NCI-H2196 (cell line): ENCODE measurements around the gene KRTAP1-4.
"Not testable (repeated sequence)": the region's sequence is repeated elsewhere in the genome, so short reads cannot be mapped to it uniquely, and the experiment has no call there.

Experiments used
- DNase-seq: peaks from one replicate; lab custom pipeline; 2025; ENCODE audit not compliant: unreplicated experiment; lab: John Stamatoyannopoulos, UW

KRTAP1-4 gene

GRCh38 chr17:41048441-41048840, 18.4 kb upstream of the KRTAP1-4 start:
- no peak for DNase-seq

- not testable (repeated sequence) for DNase-seq
These were observed 16.9 kb upstream of the KRTAP1-4 start, which contains the start of gene KRTAP2-1 for GRCh38 chr17:41046735-41047465. TSS of gene KRTAP2-1 (minus strand) at chr17:41047316. CDS start at chr17:41047267, 49 bp downstream.

- DNase-seq: no peak
These were observed 13.0 kb upstream of the KRTAP1-4 start for GRCh38 chr17:41042953-41043352.

GRCh38 chr17:41040783-41041571, 11.0 kb upstream of the KRTAP1-4 start, which contains the start of gene KRTAP1-1:
TSS of gene KRTAP1-1 (minus strand) at chr17:41041450. CDS start at chr17:41041397, 53 bp downstream.
- DNase-seq: peak; percentile 38

GRCh38 chr17:41037853-41038350, 7.9 kb upstream of the KRTAP1-4 start:
- DNase-seq: no peak

GRCh38 chr17:41034346-41034935, 4.4 kb upstream of the KRTAP1-4 start, which contains the start of gene KRTAP1-3:
TSS of gene KRTAP1-3 (minus strand) at chr17:41034874. CDS start at chr17:41034821, 53 bp downstream.
- peak; percentile 36 for DNase-seq

GRCh38 chr17:41026715-41027471, 3.1 kb downstream of the KRTAP1-4 start, which contains the start of gene KRTAP1-5:
TSS of gene KRTAP1-5 (minus strand) at chr17:41027208. CDS start at chr17:41027155, 53 bp downstream.
- peak; percentile 42 for DNase-seq

GRCh38 chr17:41024697-41025096, 5.3 kb downstream of the KRTAP1-4 start:
- DNase-seq: no peak

GRCh38 chr17:41020336-41020735, 9.7 kb downstream of the KRTAP1-4 start:
- no peak for DNase-seq

GRCh38 chr17:41019415-41019814, 10.6 kb downstream of the KRTAP1-4 start:
- DNase-seq: no peak

- no peak for DNase-seq
These were observed 11.5 kb downstream of the KRTAP1-4 start for GRCh38 chr17:41018541-41018940.

GRCh38 chr17:41016578-41017215, 13.3 kb downstream of the KRTAP1-4 start:
- DNase-seq: no peak

GRCh38 chr17:41015454-41015853, 14.5 kb downstream of the KRTAP1-4 start:
- DNase-seq: no peak

GRCh38 chr17:41013606-41014005, 16.4 kb downstream of the KRTAP1-4 start:
- DNase-seq: peak; percentile 19

- no peak for DNase-seq
These were observed 16.8 kb downstream of the KRTAP1-4 start for GRCh38 chr17:41013181-41013580.

- DNase-seq: no peak
These were observed 17.5 kb downstream of the KRTAP1-4 start for GRCh38 chr17:41012326-41013120.

GRCh38 chr17:41010441-41010840, 19.6 kb downstream of the KRTAP1-4 start:
- DNase-seq: no peak

- no peak for DNase-seq
These were observed 20.1 kb downstream of the KRTAP1-4 start for GRCh38 chr17:41009936-41010335.

GRCh38 chr17:41009301-41009760, 20.7 kb downstream of the KRTAP1-4 start:
- no peak for DNase-seq
